Right forelimb (tissue), 1 donor: ENCODE results near the gene ADAMTS18.
"Not testable (repeated sequence)": the region's sequence is repeated elsewhere in the genome, so short reads cannot be mapped to it uniquely, and the experiment has no call there.

ENCODE experiments used
- DNase-seq: peaks from one replicate; pipeline ENCODE4 v3.0.0-alpha.2; 2018

ADAMTS18 gene

DNA sequence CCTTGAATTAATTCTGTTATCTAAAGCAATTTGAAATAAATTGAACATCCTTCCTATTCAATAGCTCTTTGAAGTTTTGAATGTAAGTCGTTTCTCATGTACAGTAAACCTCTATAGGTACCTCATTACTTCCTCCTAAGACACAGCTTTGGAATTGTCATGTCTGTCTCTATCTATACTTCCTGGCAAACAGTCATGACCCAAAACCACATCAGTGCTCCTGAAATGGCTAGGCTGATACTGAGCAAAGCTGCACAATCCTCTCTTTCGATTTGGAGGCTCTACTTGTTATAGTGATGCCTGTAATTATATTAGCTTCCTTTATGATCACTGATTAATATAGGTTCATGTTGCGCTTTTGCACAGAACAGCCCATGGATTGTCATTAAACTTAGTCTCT, 110.1 kb downstream of the ADAMTS18 start:
- no peak for DNase-seq

DNA sequence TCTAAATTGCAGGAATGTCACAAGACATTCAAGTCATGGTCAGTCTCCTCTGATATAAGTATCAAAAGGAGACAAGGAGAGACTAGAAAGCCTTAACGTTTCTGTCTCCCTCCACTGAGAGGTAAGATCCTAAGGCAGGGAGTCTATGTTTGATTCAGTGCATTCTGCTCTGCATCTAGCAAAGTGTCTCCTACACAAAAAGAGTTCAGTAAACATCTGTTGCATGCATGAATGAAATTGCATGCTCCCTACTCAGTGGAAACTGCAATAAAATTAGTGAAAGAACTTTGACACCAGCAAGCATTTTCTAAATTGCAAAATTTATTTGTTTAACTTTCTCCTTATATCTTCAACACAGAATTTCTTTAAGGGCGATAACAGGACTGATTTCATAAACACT, 111.1 kb downstream of the ADAMTS18 start:
- no peak for DNase-seq

DNA sequence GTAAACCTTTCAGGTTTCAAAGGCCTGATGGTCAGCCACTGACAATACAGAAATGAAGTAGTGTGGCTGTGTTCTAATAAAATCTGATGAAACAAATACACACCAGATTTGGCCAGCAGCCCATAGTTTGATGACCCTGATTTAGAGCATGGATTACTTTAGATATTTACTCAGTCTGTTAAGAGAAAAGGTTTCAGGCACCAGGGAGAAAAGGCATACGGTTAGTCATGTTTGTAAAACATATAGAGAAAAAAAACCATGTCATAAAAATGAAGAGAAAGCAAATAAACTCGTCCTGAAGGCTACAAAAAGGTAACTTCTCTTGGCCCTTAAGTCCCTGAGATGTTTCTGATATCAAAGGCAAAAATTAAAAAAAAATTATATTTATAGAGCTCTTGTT, 112.1 kb downstream of the ADAMTS18 start:
- no peak for DNase-seq

DNA sequence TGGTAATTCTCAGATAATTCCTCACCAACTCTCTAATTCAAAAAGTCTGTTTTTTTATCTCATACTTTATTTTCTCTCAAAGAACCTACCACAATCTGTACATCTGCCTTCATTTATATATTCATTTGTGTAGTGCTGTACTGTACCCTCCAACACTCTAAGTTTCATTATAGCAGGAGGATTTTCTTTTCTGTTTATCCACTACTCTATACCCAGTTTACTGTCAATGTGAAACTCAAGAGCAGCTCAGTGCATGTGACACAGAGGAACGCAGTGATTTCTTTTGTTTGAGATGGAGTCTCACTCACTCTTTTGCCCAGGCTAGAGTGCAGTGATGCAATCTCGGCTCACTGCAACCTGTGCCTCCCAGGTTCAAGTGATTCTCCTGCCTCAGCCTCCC, 117.8 kb downstream of the ADAMTS18 start:
- DNase-seq: no peak

DNA sequence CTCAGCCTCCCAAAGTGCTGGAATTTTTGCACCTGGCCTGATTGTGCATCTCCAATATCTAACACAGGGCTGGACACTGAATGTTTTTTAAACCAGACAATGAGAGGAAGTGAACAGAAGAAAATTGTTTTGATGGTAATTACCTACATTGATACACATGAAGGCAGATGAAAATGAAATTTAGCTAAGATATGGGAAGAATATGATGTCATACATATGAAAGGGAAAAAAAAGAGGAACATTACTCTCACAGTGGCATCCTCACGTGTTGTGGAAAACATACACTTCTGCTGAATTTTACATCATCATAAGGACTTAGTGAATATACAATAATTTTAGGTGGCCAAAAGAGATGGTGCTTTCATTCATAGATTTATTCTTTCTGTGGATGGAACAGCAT, 124.0 kb downstream of the ADAMTS18 start:
- no peak for DNase-seq

DNA sequence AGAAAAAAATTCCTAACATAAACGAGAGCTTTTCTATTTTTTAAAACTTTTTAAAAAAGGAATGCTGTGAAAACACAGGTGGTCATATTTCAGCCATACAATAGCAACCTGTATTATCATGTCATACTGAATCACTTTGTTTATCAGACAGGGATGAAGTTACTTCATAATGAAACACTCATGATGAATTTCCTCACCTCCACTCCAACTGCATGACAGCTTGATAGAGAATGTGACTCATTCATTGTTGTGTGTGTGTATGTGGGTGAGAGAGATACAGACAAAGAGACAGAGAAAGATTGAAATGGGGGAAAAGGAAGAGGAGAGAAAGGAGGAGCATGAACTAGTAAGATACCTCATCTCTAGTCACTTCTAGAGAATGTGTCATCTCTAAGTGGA, 126.7 kb downstream of the ADAMTS18 start:
- DNase-seq: no peak

DNA sequence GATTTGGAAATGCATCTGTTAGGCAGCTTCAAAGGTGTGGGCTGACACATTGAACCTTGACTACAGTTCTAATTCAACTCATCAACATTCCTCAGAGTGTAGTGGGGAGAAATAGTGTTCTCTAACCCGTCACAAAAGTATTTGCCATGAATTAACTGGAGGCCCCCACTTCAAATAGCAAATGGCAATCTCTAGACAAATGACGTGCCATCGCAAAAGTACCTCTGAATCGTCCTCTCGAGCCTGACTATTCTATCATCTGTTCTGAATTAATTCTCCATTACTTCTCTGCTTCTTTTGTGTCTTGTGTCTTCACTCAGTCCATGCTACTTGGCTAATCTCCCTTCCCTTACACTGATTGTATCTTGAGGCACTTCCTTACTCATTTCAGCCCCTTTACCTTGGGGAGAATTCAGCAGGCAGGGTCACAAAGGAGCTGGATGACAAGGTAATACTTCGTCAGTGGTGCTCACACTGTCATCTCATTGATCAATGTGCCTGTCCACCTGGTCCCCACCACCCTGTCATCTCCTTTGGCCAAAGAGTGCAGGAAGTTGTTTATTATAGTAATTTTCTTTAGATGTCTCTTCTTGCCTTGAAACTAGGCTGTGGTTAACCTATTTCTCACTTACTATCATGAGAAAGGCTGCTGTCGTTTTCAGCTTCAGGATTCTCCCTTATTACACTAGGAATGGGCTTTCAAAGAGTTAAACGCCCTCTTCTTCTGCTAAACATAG, 127.2 kb downstream of the ADAMTS18 start:
- DNase-seq: no peak

DNA sequence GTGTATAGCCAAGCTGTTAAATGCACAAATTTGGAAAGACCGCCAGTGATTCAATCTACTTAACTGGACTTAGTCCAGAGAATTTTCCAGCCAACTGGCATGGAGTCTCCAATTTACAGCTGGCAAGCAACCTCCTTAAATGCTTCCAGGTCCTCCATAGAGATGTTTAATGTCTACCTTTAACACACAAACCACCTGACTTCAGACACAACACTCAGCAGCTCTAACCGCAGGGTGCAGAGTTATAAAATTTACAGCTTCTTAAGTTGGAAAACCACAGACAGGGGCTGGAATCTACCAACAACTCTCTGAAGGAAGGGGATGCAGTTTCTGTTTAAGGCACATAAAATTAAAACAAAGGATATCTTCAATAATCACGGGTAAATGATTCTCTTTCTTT, 128.8 kb downstream of the ADAMTS18 start:
- no peak for DNase-seq

DNA sequence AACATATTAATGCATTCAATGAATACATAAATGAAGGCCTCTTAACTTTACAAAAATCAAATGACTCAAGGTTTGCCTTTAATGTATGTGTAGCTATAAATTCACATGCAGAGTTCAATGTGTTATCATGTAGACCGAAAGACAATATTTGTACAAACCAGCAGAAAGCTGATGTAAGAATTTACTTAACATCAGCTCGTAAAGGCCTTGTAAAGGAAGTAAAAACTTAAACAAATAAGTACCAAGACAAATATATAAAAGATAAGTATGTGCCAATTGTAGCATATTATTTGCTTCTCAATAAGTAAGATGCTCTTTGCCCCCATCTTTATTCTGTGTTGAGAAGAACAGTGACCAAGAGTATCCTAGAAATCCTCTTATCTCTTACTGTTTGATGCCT, 130.0 kb downstream of the ADAMTS18 start:
- no peak for DNase-seq

DNA sequence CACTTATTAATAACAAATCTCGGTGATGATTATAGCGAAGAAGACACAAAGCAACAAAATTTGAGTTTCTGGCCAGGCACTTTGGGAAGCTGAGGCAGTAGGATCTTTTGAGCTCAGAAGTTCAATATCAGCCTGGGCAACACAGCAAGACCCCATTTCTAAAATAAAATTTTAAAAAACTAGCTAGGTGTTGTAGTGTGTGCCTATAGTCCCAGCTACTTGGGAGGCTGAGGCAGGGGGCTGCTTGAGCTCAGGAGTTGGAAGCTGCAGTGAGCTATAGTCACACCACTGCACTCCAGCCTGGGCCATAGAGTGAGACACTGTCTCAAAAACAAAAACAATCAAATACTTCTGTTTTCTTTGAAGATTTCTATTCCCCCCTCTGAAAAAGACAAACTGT, 130.7 kb downstream of the ADAMTS18 start:
- DNase-seq: no peak

DNA sequence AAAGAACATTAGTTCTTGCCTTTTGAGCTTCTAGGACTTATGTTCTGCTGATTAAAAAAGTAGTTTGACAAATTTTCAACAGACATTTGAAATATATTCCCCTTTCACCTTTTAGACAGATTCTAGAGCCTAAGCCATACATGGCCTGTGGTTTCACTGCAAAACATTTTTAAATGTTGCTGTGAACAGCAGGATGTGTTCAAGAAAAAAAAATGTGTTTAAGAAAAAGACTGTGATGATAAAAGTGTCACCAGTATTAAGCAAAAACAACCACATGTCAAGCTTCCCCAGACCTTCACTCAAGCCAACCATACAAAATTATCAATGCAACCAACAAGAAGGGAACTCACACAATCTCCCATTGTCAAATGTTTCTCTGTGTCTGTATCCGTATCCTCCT, 132.2 kb downstream of the ADAMTS18 start:
- no peak for DNase-seq

DNA sequence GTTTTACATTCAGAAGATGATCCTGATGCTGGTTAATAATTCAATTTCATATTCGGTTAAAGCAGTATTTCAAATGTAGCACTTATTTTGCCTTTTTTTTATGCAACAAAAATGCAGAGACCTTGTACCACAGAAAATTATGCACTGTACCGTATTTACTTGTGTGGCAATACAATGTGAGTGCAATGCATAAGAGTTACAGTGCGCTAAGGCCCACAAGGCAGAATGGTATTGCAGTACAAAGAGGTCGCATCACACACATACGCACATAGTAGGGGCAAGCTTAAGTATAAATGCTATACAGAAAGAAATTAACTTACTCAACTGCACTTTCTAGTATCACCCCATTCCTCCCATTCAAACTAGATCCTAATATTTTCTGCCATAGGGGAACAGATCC, 132.6 kb downstream of the ADAMTS18 start:
- DNase-seq: no peak

DNA sequence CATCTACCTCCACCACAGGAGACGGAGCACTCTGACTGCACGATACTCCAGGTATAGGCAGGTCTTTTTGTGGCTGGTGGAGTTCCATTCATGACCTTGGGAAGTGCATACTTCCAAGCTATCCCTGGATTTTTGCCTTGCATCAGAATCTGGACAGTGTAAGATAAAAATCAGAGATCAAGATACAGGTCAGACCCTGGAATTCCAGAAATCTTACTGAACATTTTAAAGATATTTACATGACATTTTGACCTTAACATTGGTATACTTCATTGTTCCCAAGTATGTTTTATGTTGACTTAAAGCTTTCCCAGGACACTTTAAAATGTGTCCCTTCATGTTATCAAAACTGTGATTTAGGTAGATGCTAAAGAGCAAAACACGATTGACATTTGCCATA, 134.6 kb downstream of the ADAMTS18 start:
- DNase-seq: no peak

DNA sequence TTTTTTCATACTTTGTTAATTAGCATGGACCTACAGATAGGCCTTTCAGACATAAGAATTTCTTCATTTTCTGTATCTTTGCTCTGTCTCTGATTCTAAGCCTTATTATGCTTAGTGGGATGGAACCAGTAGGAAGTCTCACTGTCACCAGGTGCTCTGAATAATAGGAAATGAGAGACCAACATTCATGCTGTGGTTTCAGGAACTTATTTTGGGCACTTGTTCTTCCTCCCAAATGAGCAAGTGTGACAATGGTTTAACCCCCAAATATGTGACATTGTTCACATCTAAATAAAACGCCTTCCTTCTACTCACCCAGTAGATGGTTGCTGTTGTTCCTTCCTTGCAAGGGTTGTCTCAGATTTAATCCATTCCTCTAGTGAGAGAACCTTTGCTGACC, 135.4 kb downstream of the ADAMTS18 start:
- DNase-seq: no peak

DNA sequence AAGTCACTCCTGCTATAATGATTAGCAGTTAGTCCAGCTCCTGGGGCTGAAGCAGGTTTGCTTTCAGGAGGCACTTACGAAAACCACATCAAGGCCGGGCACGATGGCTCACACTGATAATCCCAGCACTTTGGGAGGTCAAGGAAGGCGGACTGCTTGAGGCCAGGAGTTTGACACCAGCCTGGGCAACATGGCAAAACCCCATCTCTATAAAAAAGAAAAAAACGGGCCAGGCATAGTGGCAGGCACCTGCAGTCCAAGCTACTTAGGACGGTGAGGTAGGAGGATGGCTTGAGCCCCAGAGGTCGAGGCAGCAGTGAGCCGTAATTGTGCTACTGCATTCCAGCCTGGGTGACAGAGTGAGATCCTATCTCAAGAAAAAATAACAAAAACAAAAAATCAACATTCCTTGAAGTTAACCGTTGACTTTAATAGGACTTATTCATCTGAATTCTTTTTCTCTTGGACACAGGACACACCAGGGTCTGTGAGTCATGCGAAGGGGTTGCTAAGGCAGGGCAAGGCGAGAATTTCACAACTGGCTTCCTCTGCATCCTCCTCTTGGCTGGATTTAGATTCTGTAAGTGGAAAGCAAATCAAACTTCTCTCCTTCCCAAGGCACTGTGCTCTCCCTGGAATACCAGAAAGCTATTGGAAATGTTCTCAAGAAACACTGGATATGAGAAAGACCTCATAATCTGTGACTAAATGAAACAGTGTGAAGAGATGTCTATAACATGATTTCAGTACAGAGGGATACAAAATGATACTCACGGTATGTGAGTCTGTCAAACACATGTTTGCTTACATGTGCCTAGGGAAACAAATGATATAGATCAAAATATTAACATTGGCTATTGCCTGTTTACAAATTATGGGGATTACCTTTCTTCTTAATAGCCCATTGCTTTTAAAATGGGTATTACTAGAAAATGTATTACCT, 136.1 kb downstream of the ADAMTS18 start:
- no peak for DNase-seq

DNA sequence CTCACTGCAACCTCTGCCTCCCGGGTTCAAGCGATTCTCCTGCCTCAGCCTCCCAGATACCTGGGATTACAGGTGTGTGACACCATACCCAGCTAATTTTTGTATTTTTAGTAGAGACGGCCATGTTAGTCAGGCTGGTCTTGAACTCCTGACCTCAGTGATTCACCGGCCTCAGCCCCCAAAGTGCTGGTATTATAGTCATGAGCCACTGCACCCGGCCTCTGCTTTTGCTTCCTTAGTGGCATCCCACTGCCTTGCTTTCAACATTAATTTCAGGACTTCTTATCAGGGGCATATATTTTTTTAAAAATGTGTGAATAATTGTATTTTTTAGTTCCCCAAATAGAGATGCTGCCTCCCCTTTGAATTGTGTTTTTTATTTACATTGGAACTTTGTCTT, 136.8 kb downstream of the ADAMTS18 start:
- DNase-seq: no peak

DNA sequence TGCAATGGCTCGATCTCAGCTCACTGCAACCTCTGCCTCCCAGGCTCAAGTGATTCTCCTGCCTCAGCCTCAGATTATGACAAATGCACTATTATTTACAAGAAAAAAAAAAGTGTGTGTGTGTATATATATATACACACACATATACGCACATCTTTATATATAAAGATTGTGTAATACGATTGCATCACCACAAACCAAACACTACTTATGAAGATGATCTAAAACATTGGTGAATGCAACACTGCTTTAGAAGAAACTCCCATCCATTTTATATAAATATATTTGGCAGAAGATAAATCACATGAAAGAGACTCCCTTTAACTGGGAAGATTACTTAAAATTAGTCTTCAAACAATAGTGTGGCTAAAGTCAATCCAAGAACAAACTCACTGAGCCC, 138.9 kb downstream of the ADAMTS18 start:
- DNase-seq: no peak

DNA sequence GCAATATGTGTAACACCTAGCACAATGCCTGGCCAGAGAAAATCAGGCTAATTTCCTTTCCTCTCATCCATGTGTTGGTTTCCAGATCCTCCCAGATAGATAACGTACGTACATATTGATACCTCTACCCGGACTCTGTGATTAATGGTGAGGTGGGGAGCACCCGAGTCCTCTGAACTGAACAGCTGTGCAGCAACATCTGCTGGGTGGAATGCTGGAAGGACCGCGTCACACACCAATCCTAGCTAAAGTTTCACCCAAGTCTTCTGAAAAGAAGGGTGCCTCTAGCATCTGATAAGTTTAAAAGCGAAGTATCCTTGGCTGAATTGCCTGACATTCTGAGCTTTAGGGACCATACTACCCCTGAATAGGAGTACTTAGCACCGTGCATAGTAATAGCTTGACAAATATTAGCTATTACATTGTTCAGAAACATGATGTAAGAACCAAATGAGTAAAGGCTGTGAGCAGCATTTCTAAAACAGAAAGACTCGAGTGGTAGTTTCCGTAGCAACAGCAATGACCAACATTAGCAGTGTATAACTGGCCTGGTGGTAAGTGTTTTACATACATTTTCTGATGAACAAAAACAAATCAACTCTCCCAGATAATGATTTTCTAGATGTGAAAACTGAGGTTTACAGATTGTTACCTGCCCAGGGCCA, 144.3 kb downstream of the ADAMTS18 start:
- no peak for DNase-seq

DNA sequence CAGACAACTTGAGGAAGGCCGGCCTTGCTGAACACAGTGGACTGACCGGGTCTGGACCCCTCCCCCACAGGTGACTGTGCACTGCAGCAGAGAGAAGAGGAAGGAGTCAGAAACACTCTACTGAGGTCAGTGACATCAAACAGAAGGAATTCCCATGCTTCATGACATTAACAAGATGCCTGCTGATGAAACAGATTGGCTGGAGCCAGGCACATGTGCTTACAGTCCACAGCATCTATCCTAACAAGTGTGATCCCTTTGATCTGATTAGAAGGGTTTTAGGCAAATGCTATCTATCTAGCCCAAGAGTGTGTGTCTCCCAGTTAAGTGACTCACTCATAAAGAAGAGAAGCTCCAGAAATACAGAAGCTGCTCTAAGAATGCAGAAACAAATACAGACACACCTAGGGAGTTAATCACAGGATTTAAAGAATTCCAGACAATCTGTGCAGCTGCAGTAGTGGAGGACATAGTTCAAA, 145.5 kb downstream of the ADAMTS18 start:
- DNase-seq: no peak

DNA sequence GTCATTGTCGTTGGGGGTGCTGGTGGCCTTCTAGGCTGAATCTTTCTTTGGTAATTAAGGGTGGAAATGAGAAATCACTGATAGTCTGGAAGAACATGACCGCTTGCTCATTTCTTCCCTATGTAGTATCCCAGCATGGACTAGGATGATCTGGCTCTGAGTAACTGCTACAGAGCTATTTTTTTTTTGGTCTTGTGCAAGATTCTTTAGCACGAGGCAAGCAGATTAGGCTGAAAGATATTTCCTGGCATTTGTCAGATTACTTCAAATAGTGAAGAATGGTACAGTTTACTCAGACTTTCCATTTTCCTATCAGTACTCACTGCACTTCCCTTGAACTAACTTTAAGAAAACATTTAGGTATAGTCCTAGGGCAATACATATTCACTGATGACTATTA, 146.6 kb downstream of the ADAMTS18 start:
- DNase-seq: no peak

DNA sequence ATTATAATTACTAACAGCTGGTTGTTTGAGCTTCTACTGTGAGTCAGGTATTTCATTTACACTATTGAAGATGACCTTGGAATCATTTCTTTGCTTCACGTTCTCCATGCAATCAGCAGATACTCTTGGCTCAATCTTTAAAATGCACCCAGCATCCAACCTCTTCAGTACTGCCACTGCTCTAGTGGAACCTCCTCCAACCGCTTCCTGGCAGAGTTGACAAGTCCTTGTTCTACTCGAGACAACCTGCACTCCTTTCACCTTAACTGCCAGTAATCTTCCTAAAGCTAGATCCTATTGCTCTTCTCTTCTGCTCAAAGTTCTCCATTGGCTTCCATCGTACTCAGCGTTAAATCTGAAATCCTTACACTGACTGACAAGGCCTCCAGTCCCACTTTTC, 149.2 kb downstream of the ADAMTS18 start:
- DNase-seq: no peak

DNA sequence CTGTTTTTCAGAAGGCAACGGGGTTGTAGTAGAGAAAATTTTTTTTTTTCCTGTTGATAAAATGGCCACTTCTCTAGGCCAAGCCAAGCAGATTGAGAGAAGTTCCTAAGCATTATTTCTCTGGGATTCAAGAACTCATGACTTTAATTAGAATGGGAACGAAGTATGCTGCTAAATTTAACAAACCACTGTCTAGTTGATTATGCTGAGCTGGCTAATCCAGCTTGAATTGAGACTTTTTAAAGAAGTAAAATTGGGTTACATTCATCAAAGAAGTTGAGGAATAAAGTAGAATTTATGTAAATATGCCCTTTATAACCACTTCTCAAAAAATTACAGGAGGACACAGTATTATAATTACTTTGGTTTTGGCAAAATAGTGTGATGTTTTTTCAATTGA, 152.5 kb downstream of the ADAMTS18 start:
- no peak for DNase-seq

DNA sequence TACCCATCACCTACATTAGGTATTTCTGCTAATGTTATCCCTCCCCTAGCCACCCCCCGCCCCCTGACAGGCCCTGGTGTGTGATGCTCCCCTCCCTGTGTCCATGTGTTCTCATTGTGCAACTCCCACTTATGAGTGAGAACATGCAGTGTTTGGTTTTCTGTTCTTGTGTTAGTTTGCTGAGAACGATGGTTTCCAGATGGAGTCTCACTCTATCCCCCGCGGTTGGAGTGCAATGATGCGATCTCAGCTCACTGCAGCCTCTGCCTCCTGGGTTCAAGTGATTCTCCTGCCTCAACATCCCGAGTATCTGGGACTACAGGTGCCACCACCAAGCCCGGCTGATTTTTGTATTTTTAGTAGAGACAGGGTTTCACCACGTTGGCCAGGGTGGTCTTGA, 155.5 kb downstream of the ADAMTS18 start:
- not testable (repeated sequence) for DNase-seq

DNA sequence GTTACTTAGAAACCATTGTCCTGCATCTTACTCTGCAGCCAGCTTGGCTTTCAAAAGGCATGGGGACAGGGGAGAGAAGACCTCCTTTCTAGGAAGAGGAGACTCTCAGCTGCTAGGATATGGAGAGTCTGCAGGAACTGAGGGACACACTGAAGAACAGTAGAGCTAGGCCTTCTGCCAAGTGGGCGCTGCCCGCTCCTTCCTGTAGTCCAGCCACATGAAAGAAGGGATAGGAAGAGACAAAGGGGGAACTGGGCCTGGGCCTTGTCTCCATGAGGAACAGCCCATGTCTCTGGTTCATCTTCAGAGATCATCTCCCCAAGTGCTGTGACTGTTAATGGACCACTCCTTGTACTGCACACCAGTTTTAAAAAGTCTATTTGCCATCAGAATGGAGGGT, 157.3 kb downstream of the ADAMTS18 start:
- no peak for DNase-seq
